Measurements from ENCODE around the gene STON2. TPM values are rescaled to one million over a fixed set of nuclear protein-coding genes. Genes with fewer than 3 reads are reported as not detected.

STON2 gene
- total and polyA plus RNA-seq, 2 of the 8 experiments (the other 6 are each of a cell fraction or from before 2014, with no cell fraction given) = 8.9 to 50.0 TPM

DNA sequence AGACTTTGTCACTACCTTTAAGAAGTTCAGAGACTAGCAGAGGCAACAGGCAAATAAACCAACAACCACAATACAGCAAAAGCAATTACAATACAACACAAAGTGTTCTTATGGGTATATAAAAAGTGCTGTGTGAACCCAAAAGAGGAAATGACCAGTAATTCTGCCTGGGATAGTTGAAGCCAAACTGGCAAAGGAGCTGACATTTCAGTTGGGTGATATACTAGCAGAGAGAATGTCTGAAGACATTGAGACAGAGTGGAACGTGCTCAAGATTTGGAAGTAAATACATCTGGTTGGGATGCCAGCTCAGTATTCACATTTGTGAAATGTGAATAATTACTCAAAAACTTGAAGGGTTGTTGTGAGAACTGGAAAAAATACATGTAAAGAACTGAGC is 98.8 kb downstream of the STON2 start:
- no peaks in the 10 kb centered on the region for H3K79me1 ChIP-seq (ENCODE audit: low read depth, low read length)
- H3K9ac ChIP-seq (replicated peaks in 1 of 4; ENCODE audit: extremely low read depth in 1 of 4, low read depth in 3 of 4, low read length in 3 of 4) = no peak overlapping the region

More for the DNA sequence above, 98.8 kb downstream of the STON2 start:
- DNase-seq (ENCODE audit: low read depth in 1 of 2, low spot score in 2 of 2) = no peak
- Histone ChIP-seq H3K4me1 (replicated peaks in 1 of 4; ENCODE audit: control insufficient read depth in 3 of 4, insufficient read depth in 4 of 4, low read length in 3 of 4) (peaks cover 0 to 4% (median 1%) of the 10 kb centered on the region in 4 experiments; a peak in 3 of 7 replicates), H3K23ac (ENCODE audit: insufficient read length) (no peak overlapping the region), H2AK5ac (ENCODE audit: low read depth, low read length) (no peak overlapping the region), H3K36me3 (ENCODE audit: control insufficient read depth in 2 of 4, insufficient read depth in 4 of 4, low read length in 3 of 4) (no peaks in the 10 kb centered on the region), H3K4me2 (ENCODE audit: insufficient read depth in 1 of 2, low read depth in 2 of 2, low read length in 2 of 2) (no peak overlapping the region), H4K8ac (ENCODE audit: extremely low read depth, insufficient read depth, low read length) (no peak overlapping the region), H4K91ac (replicated peaks; ENCODE audit: insufficient read length, low read length) (no peak overlapping the region), H3K79me2 (ENCODE audit: control insufficient read depth in 1 of 2, insufficient read depth in 2 of 2, low read length in 2 of 2) (0 out of 4 replicates have a peak, but pooled peaks cover 0 to 6% of the 10 kb centered on the region in 2 experiments), H2BK15ac (ENCODE audit: low read length) (no peak overlapping the region), H3K23me2 (ENCODE audit: low read depth, low read length) (no peaks in the 10 kb centered on the region; the same call in 1 of the 2 replicates), H2BK12ac (ENCODE audit: low read depth, low read length) (no peak overlapping the region), H4K5ac (ENCODE audit: insufficient read length, low read depth, low read length) (no peak overlapping the region), H3K27ac (ENCODE audit: low read depth, low read length) (no peak overlapping the region), H2BK5ac (ENCODE audit: low read depth, low read length) (no peak overlapping the region), H2BK120ac (replicated peaks; ENCODE audit: low read depth, low read length) (no peak overlapping the region), H3K56ac (replicated peaks; ENCODE audit: insufficient read length, low read depth, low read length) (no peak overlapping the region), H2AFZ (ENCODE audit: low read length) (no peak overlapping the region), H3K14ac (ENCODE audit: insufficient read length) (no peak overlapping the region), H3K9me3 (ENCODE audit: insufficient read depth in 2 of 2, low read depth in 1 of 2, low read length in 1 of 2) (no peaks in the 10 kb centered on the region), H2BK20ac (ENCODE audit: low read length) (no peak overlapping the region), H3K4me3 (ENCODE audit: extremely low read depth in 1 of 4, insufficient read depth in 2 of 4, low read depth in 3 of 4, low read length in 4 of 4) (no peak overlapping the region), H3K18ac (ENCODE audit: extremely low read depth, low read length) (no peak overlapping the region), H4K20me1 (replicated peaks in 1 of 2; ENCODE audit: control insufficient read depth in 1 of 2, insufficient read depth in 2 of 2, low read length in 2 of 2) (no peaks in the 10 kb centered on the region), H3K4ac (replicated peaks; ENCODE audit: insufficient read length, low read depth, low read length) (no peak overlapping the region), H3K27me3 (replicated peaks in 1 of 4; ENCODE audit: control insufficient read depth in 3 of 4, extremely low read depth in 1 of 4, insufficient read depth in 3 of 4, low read length in 3 of 4) (peaks cover 0 to 3% (median 0%) of the 10 kb centered on the region in 4 experiments; a peak in 1 of 7 replicates)
- no peak for FAIRE-seq
- ChIA-PET CTCF (ENCODE audit: partially characterized antibody) (interaction anchor here (1.1 to 3.7 kb wide), 17 partner anchors 9 to 150 kb away, joined by 3 to 17 read pairs (median 5); no protein-coding TSS in a partner anchor), POLR2A (ENCODE audit: partially characterized antibody) (interaction anchor here (0.8 kb wide), 1 partner anchor 137 kb away, joined by 3 read pairs; no protein-coding TSS in a partner anchor)
- TF ChIP-seq NANOG (IDR thresholded peaks at IDR 0.05; ENCODE audit: insufficient read depth, low read depth, low read length, poor library complexity, severe bottlenecking) (no peak), GTF2F1 (IDR thresholded peaks at IDR 0.05; ENCODE audit: borderline replicate concordance, low read depth, low read length) (no peak), HDAC2 (IDR thresholded peaks at IDR 0.05; ENCODE audit: borderline replicate concordance in 1 of 2, low read depth in 2 of 2, low read length in 2 of 2) (no peak), PHF8 (conservative IDR thresholded peaks at IDR 0.05; ENCODE audit: low read depth, low read length) (no peak), TAF7 (optimal IDR thresholded peaks at IDR 0.05; ENCODE audit: borderline replicate concordance, low read depth, low read length) (no peak), TBP (IDR thresholded peaks at IDR 0.05; ENCODE audit: low read depth, low read length) (no peak), EP300 (IDR thresholded peaks at IDR 0.05; ENCODE audit: borderline replicate concordance in 1 of 2, low read depth in 2 of 2, low read length in 2 of 2) (no peak), ZNF274 (IDR thresholded peaks at IDR 0.05; ENCODE audit: borderline replicate concordance, extremely low read depth, low read length) (no peak)
- TF ChIP-seq, protein P1, sequence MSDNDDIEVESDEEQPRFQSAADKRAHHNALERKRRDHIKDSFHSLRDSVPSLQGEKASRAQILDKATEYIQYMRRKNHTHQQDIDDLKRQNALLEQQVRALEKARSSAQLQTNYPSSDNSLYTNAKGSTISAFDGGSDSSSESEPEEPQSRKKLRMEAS (IDR thresholded peaks at IDR 0.05) = no peak
- WGBS, 2 experiments (ENCODE audit: extremely low coverage in 1 of 2, insufficient coverage in 1 of 2, insufficient read length in 1 of 2, insufficient replicate concordance in 2 of 2, low coverage in 1 of 2, low lambda C conversion rate in 2 of 2, missing lambda C conversion rate in 1 of 2) = 92% methylated on average over 1 of the region's 1 CpG; no CpG with 5 or more reads in 1 of the 2 experiments

Data from H1 (cell line).